ENCODE data around the gene ARID1B. TPM values are rescaled to one million over a fixed set of nuclear protein-coding genes. Genes with fewer than 3 reads are reported as not detected.

Gene ARID1B
- total and polyA plus RNA-seq, 11 donors: 15.3 to 76.1 (median 40.7) TPM

DNA sequence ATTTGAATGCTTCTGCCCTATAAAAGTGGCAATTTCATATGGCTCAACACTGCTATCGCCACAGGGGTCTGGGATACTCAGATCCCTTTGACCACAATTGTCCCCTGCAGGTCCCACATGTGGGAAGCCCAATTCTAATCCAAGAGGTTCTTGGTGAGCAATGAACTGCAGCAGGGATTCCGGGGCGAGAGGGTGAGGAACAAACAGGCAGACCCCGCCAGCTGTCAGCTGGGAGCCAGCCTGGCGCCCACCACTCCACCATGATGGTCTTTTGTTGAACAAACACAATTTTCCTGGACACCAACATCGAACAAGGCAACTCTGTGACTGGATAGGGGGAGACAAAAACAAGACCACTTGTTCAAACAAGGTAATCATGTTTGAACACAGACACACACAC is 465.6 kb downstream of the ARID1B start:
- H3K36me3 ChIP-seq: no peaks in the 10 kb centered on the region
- no peaks in the 10 kb centered on the region for H3K9me3 ChIP-seq
- H3K4me3 ChIP-seq: no peak overlapping the region
- no peaks in the 10 kb centered on the region for H3K27me3 ChIP-seq
- DNase-seq (no peak), ATAC-seq (no peak)
- WGBS, 4 donors: 90 to 98% (median 96%) methylated on average over 6 of the region's 6 CpGs
- peaks cover 0 to 54% (median 20%) of the 10 kb centered on the region in 12 donors for H3K4me1 ChIP-seq
- peak overlapping the region in 2 of 12 donors; percentile 17 to 56 for H3K27ac ChIP-seq
- no peak for TF ChIP-seq POLR2A (IDR thresholded peaks at IDR 0.05)
- TF ChIP-seq, protein P1, sequence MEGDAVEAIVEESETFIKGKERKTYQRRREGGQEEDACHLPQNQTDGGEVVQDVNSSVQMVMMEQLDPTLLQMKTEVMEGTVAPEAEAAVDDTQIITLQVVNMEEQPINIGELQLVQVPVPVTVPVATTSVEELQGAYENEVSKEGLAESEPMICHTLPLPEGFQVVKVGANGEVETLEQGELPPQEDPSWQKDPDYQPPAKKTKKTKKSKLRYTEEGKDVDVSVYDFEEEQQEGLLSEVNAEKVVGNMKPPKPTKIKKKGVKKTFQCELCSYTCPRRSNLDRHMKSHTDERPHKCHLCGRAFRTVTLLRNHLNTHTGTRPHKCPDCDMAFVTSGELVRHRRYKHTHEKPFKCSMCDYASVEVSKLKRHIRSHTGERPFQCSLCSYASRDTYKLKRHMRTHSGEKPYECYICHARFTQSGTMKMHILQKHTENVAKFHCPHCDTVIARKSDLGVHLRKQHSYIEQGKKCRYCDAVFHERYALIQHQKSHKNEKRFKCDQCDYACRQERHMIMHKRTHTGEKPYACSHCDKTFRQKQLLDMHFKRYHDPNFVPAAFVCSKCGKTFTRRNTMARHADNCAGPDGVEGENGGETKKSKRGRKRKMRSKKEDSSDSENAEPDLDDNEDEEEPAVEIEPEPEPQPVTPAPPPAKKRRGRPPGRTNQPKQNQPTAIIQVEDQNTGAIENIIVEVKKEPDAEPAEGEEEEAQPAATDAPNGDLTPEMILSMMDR (IDR thresholded peaks at IDR 0.05): no peak
- intact Hi-C loops (cut with DNase I): no loop called here

DNA sequence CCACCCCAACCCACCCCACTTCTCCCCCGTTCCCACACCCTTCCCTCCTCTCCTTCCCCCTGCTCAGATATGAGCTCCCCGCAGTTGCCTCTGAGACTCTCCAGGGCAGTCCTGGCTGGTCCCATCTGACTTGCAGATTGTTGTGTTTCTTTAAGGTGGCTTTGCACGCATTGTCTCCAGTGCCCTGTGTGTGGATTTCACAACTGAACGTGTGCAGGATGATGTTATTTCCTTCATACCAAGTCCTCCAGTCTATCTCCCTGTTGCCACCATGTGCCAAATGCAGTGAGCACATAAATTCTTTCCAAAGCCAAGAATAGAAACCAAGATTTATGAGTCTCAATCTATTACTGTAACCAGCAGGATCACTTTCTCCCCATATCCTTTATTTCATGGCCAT is 467.0 kb downstream of the ARID1B start:
- Histone ChIP-seq H3K4me1 (peaks cover 0 to 54% (median 20%) of the 10 kb centered on the region in 12 donors), H3K27ac (peak overlapping the region in 11 of 12 donors; percentile 11 to 80 (median 62)), H3K27me3 (no peaks in the 10 kb centered on the region), H3K9me3 (peaks cover 0 to 9% (median 0%) of the 10 kb centered on the region in 12 donors), H3K4me3 (no peak overlapping the region), H3K36me3 (no peaks in the 10 kb centered on the region)
- ATAC-seq (peak; percentile 32 to 85 (median 80)), DNase-seq (peak in 1 of 5 donors; percentile 38)
- intact Hi-C loops (cut with DNase I): no loop called here
- no peak for TF ChIP-seq POLR2A (IDR thresholded peaks at IDR 0.05)
- TF ChIP-seq, protein P1 (IDR thresholded peaks at IDR 0.05): no peak
- 28 to 41% (median 34%) methylated on average over 4 of the region's 4 CpGs for WGBS, 4 donors

DNA sequence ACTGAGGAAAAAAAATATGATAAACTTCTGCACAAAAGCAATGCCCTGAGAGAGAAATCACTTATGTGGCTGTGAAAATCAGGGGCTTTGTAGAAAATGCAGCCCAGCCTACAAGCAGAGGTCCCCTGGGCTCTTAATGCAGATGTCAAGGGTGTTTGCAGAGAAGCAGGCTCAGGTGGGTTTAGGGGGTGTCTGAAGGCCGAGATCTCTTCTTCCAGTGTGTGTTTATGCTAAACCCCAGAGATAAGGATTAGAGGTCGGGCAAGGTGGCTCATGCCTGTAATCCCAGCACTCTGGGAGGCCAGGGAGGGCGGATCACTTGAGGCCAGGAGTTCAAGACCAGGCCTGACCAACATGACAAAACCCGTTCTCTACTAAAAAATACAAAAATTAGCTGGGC is 467.6 kb downstream of the ARID1B start:
- intact Hi-C loops (cut with DNase I): no loop called here
- peak overlapping the region in 11 of 12 donors; percentile 11 to 80 (median 62) for H3K27ac ChIP-seq
- H3K4me3 ChIP-seq: no peak overlapping the region
- H3K4me1 ChIP-seq: peaks cover 0 to 53% (median 18%) of the 10 kb centered on the region in 12 donors
- TF ChIP-seq, protein P1 (IDR thresholded peaks at IDR 0.05): no peak
- H3K36me3 ChIP-seq: no peaks in the 10 kb centered on the region
- no peak for DNase-seq
- ATAC-seq: no peak
- H3K27me3 ChIP-seq: no peaks in the 10 kb centered on the region
- WGBS, 4 donors: 71 to 76% (median 73%) methylated on average over 4 of the region's 4 CpGs
- peaks cover 0 to 9% (median 0%) of the 10 kb centered on the region in 12 donors for H3K9me3 ChIP-seq

DNA sequence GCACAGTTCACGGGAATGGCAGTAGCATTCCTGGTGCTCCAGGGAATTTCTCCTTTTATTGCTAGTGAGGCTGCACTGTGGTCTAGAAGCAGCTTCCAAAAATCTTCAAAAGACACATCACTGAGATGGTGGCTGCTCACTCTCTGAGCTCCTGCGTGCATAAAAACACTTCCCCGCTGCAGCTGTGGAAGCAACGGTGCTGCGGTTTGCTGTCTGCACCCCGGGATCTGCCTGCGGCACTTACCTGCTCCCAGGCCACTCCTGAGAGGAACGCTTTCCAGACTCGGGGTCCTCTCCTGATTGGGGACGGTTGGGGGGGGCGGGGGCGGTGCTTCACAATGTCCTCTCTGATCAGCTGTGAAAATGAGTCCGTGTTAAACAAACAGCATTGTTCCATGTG is 468.3 kb downstream of the ARID1B start:
- WGBS, 4 donors: 71 to 83% (median 76%) methylated on average over 6 to 13 of the region's 13 CpGs
- Histone ChIP-seq H3K36me3 (no peaks in the 10 kb centered on the region), H3K4me3 (no peak overlapping the region), H3K27ac (peak overlapping the region in 4 of 12 donors; percentile 60 to 76 (median 64)), H3K9me3 (peaks cover 0 to 9% (median 0%) of the 10 kb centered on the region in 12 donors), H3K4me1 (peaks cover 0 to 46% (median 13%) of the 10 kb centered on the region in 12 donors), H3K27me3 (no peaks in the 10 kb centered on the region)
- DNase-seq: peak in 1 of 5 donors; percentile 20
- no peak for TF ChIP-seq POLR2A (IDR thresholded peaks at IDR 0.05)
- TF ChIP-seq, protein P1 (IDR thresholded peaks at IDR 0.05): no peak
- ATAC-seq: no peak
- intact Hi-C loops (cut with DNase I): no loop called here
